SKM-1 treated with dmso at 0.1 percent for 144 hours (cell line): ENCODE results near the gene TCP11L1.
"Not testable (repeated sequence)": the region's sequence is repeated elsewhere in the genome, so short reads cannot be mapped to it uniquely, and the experiment has no call there.

Source experiments
- DNase-seq: peaks from one replicate; lab custom pipeline; 2025; ENCODE audit not compliant: unreplicated experiment; lab: John Stamatoyannopoulos, UW

The TCP11L1 gene

DNA sequence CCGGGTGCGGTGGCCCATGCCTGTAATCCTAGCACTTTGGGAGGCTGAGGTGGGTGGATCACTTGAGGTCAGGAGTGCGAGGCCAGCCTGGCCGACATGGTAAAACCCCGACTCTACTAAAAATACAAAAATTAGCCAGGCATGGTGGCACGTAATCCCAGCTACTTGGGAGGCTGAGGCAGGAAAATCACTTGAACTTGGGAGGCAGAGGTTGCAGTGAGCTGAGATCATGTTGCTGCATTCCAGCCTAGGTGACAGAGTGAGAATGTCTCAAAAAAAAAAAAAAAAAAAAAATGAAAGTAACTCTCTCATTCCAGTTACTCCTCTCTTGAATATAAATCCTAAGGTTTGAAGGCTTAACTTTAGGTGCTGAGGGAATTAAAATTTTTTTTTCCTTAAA, 10.2 kb upstream of the TCP11L1 start:
- DNase-seq = not testable (repeated sequence)

DNA sequence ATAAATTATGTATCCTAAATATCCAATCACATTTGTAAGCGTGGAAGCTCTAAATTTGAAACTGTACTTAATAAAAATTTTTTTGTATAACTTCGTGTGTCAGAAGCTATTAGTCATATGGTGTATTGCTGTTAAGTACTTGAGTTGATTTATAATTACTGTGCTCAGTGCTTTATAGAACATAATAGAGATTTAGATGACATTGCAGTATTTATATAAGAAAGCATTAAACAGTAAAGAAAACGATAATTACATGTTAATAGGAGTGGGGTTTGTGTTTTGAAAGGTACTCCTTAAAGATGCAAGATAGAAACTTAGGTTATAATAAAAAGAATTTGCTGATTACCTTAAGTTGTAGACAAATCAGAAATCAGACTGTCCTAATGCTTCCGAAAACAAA, 5.9 kb upstream of the TCP11L1 start:
- DNase-seq = no peak

DNA sequence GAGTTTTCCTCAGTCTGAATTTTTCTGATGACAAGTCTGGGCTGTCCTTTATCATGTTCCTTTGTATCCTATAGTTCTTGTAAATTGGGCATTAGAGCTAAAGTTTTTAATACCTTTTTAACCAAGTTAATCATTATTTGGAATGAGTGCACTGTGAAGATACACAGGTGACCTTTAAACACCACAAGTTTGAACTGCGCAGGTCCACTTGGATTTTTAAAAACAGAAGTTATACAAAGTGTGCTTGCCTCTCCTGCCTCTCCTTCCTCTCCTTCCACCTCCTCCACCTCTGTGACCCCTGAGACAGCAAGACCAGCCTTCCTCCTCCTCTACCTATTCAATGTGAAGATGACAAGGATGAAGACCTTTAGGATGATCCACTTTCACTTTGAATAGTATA, 4.4 kb upstream of the TCP11L1 start:
- DNase-seq = no peak

DNA sequence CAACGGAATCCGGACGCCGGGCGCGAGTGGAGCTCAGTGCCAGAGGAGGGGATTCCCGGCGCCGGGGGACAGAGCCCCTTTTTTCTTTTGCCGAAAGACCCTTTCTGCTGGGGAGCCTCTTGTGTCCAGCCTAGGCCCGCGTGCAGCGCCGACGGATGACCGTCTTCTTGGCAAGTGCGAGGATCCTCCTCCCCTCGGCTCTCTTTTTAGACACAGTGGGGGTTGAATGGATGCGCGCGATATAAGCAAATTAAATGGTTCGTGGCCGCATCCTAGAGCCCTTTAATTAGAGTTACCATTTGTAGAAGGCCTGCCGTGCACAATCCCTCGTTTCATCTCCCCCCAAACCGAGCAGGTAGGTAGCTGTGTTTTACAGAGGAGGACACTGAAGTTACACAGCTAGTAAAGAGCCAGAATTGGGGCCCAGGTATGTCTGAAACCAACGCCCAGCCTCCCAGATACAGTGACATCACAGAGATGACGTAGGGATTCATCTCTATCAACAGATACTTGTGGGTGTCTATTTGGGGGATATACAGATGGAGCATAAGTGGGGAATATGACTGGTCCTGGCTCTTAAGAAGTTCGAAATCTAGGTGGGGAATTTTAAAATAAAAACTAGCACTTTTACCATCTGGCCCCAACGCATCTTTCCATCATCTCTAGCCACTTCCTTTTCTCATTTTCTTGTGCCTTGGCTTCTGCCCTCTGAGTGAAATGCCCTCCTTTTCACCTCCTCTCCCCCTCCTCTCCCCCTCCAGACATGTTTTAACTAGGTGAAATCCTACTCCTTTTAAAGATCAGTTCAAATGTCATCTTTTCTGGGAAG, 875 bp downstream of the TCP11L1 start:
- peak; percentile 41 for DNase-seq

DNA sequence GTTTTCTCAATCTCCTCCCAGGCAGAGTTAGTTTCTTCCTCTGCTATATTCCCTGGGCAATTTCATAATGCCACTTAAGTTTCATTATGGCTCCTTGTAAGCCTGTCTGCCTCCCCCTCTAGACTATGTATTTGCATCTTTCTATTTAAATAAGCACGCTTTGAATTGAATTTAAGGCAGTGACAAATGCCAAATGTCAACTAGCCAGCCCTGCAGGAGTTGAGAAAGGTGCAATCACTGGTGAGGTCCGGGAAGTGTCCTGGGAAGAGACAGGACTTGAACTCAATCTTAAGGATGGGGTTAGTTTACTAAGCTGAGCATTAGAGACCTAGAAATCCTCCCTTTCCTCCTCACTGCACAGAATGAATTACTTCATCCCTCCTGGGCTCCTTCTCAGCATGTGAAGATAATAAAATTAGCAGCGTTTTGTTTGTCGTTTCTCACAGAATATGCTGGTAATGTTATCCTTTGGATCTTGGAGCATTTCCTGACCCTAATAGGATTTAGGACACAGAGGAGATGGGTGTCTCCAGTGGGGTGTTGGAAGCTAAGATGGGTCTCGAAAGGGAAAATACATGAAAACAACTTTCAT, 1.6 kb downstream of the TCP11L1 start:
- DNase-seq = no peak

DNA sequence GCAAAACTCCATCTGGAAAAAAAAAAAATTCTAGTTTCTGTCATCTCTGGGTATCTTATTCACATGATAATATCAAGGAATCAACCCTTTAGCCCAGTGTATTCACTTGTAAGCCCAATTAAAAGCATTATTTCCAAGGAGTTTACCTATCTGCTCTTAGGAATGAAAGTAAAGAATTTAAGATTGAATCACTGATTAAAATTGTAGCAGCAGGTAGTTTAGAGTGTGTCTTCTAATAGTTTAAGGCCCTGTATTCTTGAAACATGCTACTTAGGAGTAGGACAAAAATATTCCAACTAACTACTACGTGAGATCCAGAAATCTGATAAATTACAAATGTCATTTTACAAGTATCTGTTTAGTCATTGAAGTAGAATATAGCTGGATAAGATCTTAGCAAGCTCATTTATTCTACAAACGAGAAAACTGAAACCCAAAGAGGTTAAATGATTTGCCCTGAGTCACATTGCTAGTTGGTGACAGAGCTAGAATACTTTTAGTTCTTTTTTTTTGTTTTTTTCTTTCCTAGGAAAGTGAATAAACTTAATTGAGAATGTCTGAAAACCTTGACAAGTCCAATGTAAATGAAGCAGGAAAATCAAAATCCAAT, 4.0 kb downstream of the TCP11L1 start:
- no peak for DNase-seq

DNA sequence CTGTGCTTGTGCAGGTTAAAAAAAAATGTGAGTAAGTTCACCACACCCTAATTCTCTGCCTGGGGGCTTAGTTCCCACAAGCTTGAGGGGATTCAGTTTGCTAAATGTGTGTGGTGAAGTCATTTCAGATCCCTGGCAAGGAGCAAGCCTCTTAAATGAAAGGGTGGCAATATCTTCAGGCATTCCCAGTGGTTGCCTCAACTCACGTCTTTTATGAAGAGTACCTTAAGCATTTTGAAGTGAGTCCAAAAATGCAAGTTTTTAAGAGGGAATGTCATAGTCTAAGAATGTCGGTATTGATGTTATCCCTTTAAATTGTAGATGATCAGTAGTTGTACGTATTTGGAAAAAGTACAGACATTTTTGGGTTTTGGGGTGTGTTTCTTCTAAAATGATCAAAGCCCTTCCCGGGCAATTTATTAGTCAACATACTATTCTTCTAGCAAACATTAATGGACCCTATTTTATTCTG, 4.9 kb downstream of the TCP11L1 start:
- DNase-seq = no peak

DNA sequence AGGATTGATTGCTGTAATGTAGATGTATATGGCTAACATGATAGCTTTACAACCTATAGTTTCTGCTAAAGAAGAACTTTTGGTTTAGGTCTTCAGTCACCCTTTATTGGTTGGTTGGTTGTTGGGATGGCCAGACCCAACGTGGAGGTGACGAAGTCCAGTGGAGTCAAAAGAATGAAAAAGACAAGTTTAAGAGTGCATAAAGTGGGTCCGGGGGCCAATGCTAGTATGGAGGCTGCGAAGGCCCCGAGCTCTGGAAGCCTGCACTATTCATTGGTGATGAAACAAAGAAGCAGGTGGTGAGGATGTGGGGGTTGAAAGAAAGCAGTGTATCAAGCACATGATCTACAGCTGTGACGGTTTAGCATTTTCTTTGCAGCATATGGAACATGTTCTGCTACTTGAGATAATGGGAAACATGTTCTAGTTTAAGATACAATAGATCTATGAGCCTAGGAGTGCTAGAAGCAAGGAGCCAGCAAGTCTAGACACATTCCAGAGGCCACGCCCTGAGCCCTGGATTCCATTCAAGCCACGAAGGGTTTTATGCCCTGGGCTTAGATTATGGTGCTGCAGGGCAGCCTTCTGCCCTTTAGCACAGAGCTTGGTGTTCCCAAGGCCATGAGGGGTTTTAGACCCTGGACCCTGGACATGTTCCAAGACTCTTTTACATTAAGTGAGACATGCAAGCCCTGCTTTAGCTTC, 6.3 kb downstream of the TCP11L1 start:
- no peak for DNase-seq

DNA sequence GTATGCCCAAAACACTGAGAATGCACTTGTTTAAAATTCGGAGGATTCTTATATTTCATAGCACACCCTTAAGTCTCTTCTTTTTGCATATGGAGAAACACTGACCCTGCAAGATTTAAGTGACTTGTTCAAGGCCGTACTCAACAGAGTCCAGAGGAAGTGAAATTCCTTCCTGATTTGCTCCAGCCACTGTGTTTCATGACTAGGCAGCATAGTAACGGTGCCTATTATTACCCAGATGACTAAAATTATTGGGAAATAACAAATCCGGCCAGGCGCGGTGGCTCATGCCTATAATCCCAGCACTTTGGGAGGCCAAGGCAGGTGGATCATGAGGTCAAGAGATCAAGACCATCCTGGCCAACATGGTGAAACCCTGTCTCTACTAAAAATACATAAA, 9.3 kb downstream of the TCP11L1 start:
- peak; percentile 11 for DNase-seq

DNA sequence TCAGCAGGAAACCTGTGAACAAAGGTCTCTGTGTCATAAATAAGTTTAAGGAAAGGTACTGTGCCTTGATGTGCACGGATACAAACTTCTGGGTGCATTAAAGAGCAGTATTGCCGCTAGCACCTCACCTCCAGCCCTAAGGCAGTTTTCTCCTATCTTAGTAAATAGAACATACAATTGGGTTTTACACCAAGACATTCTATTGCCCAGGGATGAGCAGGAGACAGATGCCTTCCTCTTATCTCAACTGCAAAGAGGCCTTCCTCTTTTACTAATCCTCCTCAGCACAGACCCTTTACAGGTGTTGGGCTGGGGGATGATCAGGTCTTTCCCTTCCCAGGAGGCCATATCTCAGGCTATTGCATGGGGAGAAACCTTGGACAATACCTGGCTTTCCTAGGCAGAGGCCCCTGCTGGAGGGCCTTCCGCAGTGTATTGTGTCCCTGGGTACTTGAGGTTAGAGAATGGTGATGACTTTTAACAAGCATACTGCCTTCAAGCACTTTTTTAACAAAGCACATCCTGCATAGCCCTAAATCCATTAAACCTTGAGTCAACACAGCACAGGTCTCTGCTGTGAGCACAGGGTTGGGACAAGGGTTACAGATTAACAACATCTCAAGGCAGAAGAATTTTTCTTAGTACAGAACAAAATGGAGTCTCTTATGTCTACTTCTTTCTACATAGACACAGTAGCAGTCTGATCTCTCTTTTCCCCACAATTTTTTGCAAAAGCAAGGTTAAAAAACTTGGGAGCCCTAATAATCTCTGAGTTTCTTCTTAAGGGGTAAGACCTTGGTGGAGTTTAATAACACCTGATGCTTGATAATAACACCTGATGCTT, 10.4 kb downstream of the TCP11L1 start:
- not testable (repeated sequence) for DNase-seq

DNA sequence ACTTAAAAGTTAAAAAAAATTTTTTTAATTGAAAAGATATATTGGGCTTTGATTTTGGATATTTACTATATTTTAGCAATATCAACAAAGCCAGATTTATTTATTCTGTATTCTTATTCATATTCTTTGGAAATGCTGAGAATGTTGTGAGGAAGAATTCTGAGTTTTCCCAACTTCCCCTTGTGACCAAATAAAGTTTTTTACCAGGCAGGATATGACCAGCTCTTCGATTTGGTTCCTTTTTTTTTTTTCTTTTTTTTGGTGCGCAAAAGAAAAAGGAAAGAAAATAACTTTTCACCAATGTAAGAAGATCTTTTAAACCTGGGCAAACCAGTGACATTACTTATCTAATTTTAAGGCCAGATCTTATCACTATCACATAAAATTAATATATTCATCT, 12.9 kb downstream of the TCP11L1 start:
- DNase-seq = peak; percentile 41

DNA sequence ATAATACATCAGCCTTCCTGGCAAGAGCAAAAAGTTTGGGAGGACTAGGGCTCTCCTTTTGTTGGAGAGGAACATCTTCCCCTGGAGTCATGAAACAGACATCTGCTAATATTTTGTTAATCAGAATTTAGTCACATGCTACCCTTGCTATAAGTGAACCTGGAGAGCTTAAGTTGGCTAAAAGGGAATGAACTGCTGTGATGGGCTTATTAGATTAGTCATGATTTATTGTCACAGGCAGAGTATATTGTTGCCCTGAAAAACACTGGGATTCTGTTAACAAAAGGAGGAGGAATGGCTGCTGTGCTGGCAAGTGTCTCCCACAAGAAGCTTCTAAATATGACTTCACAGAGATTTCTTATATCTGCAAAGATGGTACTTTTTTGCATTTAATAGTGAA, 16.0 kb downstream of the TCP11L1 start:
- no peak for DNase-seq

DNA sequence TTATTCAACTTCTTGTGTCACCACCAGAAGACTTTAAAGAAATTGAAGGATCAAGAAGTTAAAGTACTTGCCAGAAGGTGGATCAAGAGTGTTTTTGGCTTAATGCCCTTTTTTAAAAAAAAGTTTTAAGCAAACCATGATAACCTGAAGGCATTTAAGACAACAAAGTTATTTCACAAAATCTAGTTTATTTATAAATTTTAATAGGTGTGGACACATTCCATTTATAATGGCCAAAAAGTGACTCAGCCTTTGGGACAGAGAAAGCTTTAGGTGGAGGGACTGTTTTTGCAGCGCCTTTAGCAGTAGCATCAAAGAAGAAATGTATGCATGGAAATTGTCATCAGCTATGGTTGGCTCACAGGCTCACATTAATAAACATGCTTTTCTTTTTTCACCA, 17.9 kb downstream of the TCP11L1 start:
- DNase-seq = no peak

DNA sequence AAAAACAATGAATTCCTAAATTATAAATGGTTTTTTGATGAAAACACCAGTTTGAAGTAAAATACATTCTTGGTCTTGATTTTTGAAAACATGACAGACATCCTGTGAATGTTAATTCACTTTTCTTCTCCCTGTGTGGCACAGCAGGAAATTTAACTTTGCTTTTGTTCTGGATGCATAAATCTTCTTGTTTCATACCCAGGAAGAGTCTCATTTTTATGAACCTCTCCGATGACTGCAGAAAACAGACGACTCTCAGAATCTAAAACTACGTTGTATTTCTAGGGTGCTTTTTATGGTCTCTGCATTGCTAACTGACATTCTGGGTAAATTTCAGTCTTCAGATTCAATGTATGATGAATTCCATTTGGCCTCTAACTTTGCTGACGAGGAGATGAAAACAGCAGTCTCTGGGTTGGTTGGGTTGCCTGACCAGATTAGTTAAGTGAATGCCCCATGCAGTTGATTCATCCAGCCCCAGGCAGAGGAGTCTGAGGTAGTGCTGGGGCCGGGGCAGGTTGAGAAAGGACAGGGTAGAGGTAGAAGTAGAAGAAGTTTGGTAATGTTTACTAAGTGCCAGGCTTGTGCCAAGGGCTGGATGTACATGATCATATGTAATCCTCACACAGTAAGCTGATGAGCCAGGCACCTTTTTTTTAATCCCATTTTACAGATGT, 20.1 kb downstream of the TCP11L1 start:
- no peak for DNase-seq

DNA sequence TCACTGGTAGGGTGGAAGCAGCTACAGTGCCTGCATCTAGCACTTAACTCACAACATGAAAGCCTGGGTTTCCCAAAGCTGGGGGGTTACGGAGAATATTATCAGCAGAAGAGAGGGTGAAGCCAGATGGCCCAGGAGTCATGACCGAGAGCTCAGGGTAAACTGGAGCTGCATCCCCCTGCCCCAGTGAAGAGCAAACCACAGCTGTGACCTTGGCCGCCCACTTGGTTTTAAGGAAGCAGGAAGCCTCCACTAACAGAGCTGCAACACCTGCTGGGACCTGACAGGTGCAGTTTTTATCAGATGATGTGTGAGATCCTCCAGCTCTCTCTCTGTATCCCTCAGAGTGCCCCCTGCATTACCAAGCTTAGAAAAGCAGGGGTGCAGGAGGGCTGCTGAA, 20.9 kb downstream of the TCP11L1 start:
- DNase-seq = no peak

DNA sequence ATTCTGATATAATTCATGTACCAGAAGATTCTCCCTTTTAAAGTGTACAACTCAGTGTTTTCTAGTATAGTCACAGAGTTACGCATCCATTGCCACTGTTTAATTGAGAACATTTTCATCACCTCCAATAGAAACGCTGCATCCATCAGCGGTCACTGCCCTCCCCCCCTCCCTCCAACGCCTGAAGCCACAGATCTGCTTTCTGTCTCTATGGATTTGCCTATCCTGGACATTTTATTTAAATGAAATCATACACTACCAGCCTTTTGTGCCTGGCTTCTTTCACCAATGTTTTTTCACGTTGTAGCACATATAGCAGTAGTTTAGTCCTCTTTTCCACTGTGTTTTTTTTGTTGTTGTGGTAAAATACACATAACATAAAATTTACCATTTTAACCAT, 22.8 kb downstream of the TCP11L1 start:
- DNase-seq = no peak

DNA sequence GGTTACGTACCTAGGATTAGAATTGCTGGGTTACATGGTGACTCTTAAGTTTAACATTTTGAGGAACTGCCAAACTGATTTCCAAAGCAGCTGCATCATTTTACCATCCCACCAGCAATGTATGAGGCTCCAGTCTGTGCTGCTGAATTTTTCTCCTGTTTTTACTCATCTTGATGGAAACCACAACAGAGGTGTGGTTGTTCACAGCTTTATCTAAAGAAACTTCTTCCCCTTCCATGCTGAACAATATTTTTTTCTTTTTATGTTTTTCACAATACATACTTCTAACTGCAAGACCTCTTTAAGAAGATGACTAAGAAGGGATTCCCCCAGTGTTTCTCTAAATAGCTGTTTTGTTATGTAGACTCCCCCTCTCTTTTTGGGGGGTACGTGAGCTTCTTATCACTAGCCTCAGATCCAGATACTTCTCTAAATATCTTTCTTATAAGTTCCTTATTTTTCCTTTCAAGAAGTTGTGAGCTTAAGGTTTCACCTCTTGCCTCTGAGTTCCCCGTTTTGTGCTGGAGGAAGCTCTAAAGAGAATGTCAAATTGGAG, 24.0 kb downstream of the TCP11L1 start:
- DNase-seq = peak; percentile 61

DNA sequence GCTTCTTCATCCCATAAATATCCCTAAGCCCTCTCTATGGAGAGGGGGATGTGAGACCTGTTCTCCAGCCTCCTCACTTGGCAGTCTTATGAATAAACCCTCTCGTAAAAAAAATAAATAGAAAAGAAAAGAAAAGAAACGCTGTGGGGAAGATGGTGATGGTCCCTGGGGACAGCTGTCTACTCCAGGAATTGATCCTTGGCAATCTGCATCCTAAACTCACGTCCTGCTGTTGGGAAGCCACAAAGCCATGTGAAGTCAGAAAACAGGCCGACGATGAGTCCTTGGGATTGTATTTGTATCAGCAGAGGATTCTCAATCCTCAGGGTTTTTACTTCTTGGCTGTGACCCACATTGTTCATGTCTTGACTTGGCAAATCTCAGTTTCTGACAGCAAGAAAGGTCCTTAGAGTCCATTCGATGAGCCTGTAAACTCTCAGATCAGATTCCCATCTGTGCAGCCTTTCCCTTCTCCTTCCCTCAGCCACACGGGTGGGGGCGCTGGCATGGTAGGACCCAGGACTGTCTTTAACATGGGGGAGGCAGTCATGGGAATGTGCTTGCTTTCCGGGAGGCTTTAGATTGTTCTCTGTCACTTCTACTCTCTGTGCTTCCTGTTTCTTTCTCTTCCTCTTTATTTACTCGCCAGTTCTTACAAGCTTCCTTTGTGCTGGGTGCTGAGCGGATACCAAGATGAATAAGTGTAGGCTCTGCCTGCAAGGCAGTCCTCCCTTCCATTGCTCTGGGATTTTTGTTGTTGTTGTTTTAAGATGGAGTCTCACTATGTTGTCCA, 24.9 kb downstream of the TCP11L1 start:
- peak; percentile 51 for DNase-seq

DNA sequence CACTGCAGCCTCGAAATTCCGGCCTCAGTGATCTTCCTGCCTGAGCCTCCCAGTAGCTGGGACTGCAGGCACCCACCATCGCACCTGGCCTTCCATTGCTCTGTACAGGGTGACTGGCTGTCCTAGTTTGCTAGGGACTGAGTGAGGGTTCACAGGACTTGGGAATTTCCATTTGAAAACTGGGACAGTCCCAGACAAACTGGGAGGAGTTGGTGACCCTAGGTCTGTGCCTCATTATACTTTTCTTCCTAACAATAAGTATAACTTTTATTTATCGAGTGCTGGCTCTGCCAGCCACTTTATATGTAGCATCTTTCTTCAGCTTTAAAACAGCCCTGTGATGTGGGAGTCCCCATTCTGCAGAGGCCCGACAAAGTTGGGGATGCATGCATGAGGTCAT, 25.5 kb downstream of the TCP11L1 start:
- DNase-seq = no peak
